Middle frontal gyrus (tissue), 1 donor: Measurements from ENCODE around the gene TLR8.

Source experiments
- DNase-seq: peaks from one replicate; pipeline ENCODE4 v3.0.0-alpha.2; 2015; ENCODE audit warnings: low spot score; ENCODE audit errors: extremely low spot score

The TLR8 gene

DNA sequence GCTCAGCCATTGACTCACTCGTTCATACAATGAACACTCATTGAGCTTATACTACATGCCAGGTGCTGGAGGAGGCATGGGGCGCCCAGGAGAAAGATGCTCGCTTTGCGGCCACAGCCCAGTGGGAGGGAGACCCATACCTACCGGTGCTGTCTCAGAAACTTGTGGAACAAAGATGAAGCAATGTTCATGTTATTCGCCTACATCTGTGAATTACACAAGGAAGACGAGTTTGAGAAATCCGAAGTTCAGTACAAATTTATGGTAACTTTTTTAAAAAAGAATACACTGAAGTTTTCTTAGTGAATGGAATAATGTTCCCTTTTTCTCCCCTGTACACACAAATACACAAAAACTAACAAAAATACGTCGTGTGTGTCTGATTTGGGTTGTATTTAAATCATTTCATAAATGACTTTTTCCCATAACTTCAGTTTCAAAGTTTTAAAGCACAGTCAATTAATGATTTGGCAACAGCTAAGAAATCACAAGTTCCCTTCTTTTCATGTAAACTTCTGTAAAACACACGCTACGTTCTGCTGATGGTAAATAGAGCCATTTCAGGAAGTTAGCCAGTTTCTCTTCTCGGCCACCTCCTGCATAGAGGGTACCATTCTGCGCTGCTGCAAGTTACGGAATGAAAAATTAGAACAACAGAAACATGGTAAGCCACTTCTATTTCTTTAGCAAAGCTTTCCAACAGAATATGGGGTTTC, at the start of gene TLR8:
TSS of gene TLR8 (plus strand) at position 575 of the 716 bp plus-strand sequence. CDS start at position 662, 87 bp downstream.
- no peak for DNase-seq

DNA sequence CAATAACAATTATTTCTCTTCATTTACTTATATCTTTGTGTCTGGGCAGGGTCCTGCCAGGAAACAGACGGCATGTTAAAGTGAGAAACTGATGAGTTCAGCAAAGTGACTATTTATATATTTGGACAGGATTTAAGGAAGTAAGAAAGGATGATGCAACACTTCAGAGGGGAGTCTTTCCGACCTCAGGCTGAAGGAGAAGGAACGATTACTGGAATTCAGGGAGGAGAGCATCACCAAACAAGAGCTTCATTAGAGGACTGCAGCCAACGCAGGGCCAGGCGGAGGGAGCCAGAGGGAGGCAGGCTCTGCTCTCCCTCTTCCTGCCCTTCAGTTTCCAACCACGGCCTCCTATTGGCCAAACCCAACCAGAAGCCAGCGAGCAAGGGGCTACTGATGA, 41.1 kb upstream of the TLR8 start:
- no peak for DNase-seq

DNA sequence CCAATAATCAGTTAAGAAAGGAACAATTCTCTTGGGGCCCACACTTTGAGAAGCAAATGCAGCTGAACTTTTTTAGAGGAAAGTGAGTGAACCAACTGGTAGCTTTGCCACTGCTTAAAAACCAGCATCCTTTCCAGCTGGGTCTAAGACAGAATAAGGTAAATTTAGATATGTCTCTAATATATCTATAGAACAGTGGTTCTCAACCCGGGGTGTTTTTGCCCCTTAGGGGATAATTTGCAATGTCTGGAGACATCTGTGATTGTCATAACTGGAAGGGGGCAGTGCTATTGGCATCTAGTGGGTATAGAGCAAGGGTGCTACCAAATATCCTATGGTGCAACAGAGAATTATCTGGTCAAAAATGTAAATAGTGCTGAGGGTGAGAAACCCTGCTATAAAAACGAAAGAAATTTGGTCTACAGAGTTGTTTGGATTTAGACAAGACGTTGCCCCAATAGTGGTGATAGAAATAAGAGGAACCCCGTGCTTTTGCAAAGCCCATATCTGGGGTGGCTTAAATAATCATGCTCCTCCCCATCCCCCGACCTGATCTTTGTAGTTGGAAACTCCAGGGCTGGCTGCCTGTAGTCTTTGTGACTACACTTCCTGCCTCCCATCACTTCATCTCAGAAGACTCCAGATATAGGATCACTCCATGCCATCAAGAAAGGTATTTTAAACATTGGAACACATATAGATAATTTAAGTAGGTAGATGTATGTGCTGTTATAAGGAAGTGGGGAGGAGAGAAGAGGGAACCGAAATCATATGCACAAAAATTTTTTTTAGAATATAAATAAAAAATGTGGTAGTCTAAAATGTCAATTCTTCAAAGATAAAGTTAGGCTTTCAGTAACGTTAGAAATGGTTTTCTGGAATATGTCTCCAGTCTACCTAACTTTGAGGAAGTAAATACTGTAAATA, 39.7 kb upstream of the TLR8 start, which contains the start of gene TLR7:
TSS of gene TLR7 (plus strand) at position 622 of the 927 bp plus-strand sequence. CDS start 507 bp downstream, outside the sequence.
- DNase-seq: no peak

GRCh38 chrX:12867685-12868084, 38.7 kb upstream of the TLR8 start:
- DNase-seq: no peak

GRCh38 chrX:12868747-12869146, 37.7 kb upstream of the TLR8 start:
- no peak for DNase-seq

- DNase-seq: no peak
Measured at GRCh38 chrX:12871257-12871656, 35.2 kb upstream of the TLR8 start.

- no peak for DNase-seq
Measured at GRCh38 chrX:12872741-12873140, 33.7 kb upstream of the TLR8 start.

DNA sequence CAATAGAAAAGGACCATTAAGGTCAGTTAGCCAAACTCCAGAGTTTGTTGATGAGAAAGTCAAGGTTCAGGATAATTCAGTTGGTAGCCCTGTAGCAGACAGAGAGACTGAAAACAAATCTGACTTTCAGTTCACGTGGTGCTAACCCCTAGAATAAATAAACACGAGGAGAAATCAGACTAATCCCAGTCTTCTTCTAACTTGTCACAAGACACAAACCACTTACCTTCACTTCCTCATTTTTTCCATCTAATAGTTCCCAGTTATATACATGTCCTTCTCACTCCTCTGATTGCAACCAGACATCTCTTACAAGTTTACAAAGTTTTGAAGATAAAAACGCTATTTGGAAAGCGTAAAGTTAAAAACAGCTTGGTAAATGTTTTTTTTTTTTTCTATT, 31.8 kb upstream of the TLR8 start:
- DNase-seq: no peak

GRCh38 chrX:12877386-12877785, 29.0 kb upstream of the TLR8 start:
- no peak for DNase-seq

GRCh38 chrX:12878536-12878935, 27.9 kb upstream of the TLR8 start:
- no peak for DNase-seq

DNA sequence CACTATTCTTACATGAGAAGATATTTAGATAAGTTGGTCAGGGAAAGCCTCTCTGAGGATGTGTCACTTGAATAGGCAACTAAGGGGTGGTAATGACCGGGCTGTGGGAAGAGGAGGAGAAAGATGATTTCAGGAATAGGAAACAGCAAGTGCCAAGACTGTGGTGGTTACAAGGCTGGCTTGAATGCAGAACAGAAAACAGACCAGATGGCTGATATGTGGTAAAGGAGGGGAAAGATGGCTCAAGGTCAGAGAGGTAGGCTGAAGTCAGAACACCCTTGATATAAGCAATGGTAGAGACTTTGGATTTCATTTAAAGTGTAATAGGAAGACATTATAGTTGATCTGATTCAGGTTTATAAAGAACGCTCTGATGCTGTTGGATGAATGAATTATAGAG, 24.5 kb upstream of the TLR8 start:
- no peak for DNase-seq

DNA sequence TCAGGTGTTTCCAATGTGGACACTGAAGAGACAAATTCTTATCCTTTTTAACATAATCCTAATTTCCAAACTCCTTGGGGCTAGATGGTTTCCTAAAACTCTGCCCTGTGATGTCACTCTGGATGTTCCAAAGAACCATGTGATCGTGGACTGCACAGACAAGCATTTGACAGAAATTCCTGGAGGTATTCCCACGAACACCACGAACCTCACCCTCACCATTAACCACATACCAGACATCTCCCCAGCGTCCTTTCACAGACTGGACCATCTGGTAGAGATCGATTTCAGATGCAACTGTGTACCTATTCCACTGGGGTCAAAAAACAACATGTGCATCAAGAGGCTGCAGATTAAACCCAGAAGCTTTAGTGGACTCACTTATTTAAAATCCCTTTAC, 20.9 kb upstream of the TLR8 start:
- DNase-seq: no peak

GRCh38 chrX:12886545-12886944, 19.9 kb upstream of the TLR8 start:
- no peak for DNase-seq

GRCh38 chrX:12887141-12887540, 19.3 kb upstream of the TLR8 start:
- DNase-seq: no peak

- DNase-seq: no peak
Measured at GRCh38 chrX:12887767-12888166, 18.7 kb upstream of the TLR8 start.

DNA sequence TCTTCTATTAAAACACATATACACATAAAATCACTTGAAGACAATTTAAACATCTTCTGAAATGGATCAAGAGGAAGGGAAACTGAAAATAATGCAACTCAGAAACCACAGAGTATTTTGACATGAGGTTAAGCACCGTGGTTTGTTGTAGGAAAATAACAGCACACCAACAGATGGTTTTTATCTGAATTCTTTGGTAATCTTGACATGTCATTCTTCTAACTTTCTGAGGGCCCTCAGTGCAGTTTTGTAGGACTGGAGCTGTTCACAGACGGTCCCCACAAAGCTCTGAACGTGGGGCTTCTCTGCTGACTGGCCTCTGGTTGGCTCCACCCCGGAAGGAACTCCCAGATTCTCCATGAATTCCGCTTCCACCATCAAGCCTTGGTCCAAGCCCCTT, 16.0 kb upstream of the TLR8 start:
- no peak for DNase-seq

DNA sequence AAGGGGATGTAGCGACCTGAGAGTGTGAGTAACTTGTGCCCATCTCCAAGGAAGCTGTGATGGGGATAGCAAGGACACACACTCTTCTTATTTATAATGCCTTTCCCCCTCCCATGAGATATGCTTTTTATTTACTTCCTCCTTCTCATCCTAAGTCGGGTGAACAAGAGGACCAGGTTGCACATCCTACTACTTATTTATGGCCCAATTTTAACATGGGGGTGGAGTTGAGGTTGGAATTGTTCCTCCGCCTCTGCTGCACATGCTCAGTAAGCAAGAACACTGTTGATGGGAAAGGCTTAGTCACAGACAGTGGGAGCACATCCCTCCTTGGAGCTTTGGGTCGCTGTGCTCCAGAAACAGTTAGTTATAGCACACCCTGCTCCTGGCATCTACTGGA, 15.2 kb upstream of the TLR8 start:
- no peak for DNase-seq

GRCh38 chrX:12891915-12892506, 14.4 kb upstream of the TLR8 start:
- no peak for DNase-seq

DNA sequence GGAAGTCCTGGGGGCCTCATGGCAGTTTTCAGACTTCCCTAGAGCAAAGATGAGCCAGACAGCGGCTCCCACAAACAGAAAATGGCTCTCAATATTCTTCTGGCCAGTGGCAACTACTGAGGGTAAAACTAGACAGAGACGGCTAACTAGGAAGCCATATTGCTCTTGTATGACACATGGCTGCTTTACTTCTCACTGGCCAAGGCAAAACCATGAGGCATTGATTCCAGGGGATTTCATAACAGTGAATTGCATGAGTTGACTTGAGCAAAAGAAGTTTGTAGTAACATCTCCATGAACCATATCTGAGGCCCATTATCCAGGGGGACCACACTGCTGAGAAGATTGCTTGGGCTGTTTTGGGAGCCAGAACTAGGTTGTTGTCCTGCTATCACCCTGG, 13.7 kb upstream of the TLR8 start:
- no peak for DNase-seq

- no peak for DNase-seq
Measured at GRCh38 chrX:12894074-12895030, 12.1 kb upstream of the TLR8 start.

- no peak for DNase-seq
Measured at GRCh38 chrX:12895866-12896265, 10.6 kb upstream of the TLR8 start.
